Neutrophil (primary cell): ENCODE measurements around the gene SIGMAR1.
A peak's percentile ranks its signal among the peaks of the same experiment; 100 is the strongest.

Experiments
- H3K27ac ChIP-seq: fragments of 200-600 bp; sonication (generic); 2 replicates; pipeline ENCODE4 v1.5.1; 2016; ENCODE audit warnings: mild to moderate bottlenecking, moderate library complexity
- H3K27me3 ChIP-seq: fragments of 200-600 bp; sonication (generic); 2 replicates; pipeline ENCODE4 v1.6.0; 2016; ENCODE audit warnings: mild to moderate bottlenecking
- H3K36me3 ChIP-seq: fragments of 200-600 bp; sonication (generic); 2 replicates; pipeline ENCODE4 v1.5.1; 2017
- H3K4me1 ChIP-seq, 2 experiments: fragments of 200-600 bp in 1 of 2; sonication (generic) in 1 of 2; 1 replicate in 1 of 2; 2 replicates in 1 of 2; pipeline versions ENCODE4 v1.5.1 to v1.6.1; 2013 to 2016; ENCODE audit warnings: low read depth in 1 of 2, low read length in 1 of 2, mild to moderate bottlenecking in 1 of 2, moderate library complexity in 1 of 2; ENCODE audit not compliant: control insufficient read depth in 1 of 2, insufficient read depth in 1 of 2
- H3K4me3 ChIP-seq, 2 experiments: fragments of 200-600 bp in 1 of 2; sonication (generic) in 1 of 2; 1 replicate in 1 of 2; 2 replicates in 1 of 2; pipeline ENCODE4 v1.5.1; 2013 to 2016; ENCODE audit warnings: low read depth in 1 of 2, low read length in 1 of 2, mild to moderate bottlenecking in 1 of 2, moderate library complexity in 1 of 2
- H3K9me3 ChIP-seq: fragments of 200-600 bp; sonication (generic); 2 replicates; pipeline ENCODE4 v1.5.1; 2016
- CTCF ChIP-seq: fragments of 200-600 bp; sonication (generic); IDR thresholded peaks from 2 replicates; pipeline ENCODE4 v1.5.1; 2016; ENCODE audit warnings: antibody characterized with exemption

SIGMAR1 gene

DNA sequence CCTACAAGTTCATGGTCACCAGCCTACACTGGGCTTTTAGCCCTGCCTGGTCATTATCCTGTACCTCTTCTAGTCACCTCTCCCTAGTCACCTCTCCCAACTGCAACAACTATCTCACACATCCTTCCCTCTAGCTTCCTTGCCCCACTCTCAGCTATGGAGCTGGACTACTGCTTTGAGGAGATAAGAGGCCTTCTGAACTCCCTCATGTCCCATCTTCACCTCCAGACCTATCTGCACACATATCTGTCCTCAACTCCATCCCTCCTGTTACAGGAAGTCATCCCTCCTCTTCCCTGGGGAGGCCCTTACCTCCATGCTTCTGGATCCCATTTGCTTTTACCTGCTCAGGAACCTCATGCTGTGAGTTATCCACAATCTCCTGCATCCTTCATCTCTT, 31.4 kb downstream of the SIGMAR1 start:
- no peak for TF ChIP-seq CTCF
- Histone ChIP-seq H3K36me3 (no peaks in the 10 kb centered on the region), H3K4me3 (no peak overlapping the region), H3K27ac (no peak overlapping the region), H3K9me3 (no peaks in the 10 kb centered on the region), H3K4me1 (peaks cover 3 to 7% of the 10 kb centered on the region in 2 experiments), H3K27me3 (peaks cover 40% of the 10 kb centered on the region)

DNA sequence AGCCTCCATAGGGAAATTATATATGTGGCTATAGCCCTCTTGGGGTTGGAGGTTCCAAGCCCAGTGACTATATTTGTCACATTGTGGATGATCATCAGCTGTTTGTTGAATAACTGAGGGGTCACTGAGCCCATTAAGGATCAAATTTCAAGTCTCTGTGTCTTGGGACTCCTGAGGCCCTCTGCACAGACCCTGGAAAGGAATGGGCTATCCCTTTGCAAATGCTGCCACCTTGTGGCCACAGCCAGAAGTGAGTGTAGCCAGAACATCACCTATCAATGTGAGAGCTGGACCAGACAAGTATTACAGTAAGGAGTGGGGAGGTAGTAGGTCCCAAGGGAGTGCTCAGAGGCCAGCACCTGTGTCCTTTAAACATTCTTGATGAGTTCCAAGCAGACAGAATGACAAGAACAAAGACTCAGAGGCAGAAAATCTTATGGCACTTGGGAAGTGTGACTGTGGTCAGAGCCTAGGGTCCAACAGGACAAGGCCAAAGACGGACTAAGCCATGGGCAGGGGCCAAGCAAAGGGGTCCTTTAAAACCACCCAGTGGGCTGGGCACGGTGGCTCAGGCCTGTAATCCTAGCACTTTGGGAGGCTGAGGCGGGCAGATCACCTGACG, 33.9 kb downstream of the SIGMAR1 start:
- peaks cover 62% of the 10 kb centered on the region for H3K27me3 ChIP-seq
- no peak overlapping the region for H3K27ac ChIP-seq
- H3K4me1 ChIP-seq = no peaks in the 10 kb centered on the region
- H3K9me3 ChIP-seq = no peaks in the 10 kb centered on the region
- TF ChIP-seq CTCF = peak; percentile 88
- H3K36me3 ChIP-seq = no peaks in the 10 kb centered on the region
- H3K4me3 ChIP-seq = no peak overlapping the region

DNA sequence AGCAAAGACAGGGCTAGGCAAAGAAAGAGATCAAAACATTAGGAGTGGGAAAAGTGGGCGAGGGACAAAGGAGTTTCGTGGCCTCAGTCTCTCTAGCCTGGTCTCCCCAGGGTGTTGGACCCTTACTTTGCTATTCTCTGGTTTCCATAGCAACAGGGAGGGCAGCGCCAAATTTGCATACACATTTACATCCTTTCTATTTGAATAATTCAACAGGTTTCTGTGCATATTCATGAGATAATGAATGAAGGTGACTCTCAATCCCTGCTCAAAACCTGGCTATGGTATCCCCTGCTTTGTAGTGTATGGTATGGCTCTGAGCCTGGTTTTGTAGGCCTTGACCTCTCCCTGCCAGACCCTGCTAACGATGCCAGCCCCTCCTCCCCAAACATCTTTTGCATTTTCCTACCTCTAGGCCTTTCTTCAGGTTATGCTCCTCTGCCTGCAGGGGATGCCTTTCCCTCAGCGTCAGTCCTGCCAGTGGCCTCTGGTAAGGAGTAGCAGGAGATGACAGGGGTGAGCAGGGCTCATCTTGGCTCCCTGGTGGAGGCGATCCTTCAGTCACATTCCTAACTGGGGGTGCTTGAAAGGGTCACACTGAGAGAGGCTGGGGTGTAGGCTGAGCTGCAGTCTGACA, 35.5 kb downstream of the SIGMAR1 start:
- H3K4me3 ChIP-seq = no peak overlapping the region
- no peak overlapping the region for H3K27ac ChIP-seq
- H3K27me3 ChIP-seq = peaks cover 63% of the 10 kb centered on the region
- no peaks in the 10 kb centered on the region for H3K36me3 ChIP-seq
- TF ChIP-seq CTCF = no peak
- H3K4me1 ChIP-seq = no peaks in the 10 kb centered on the region
- H3K9me3 ChIP-seq = no peaks in the 10 kb centered on the region

- Histone ChIP-seq H3K27me3 (peaks cover 64% of the 10 kb centered on the region), H3K4me3 (no peak overlapping the region), H3K9me3 (no peaks in the 10 kb centered on the region), H3K36me3 (no peaks in the 10 kb centered on the region), H3K4me1 (no peaks in the 10 kb centered on the region), H3K27ac (no peak overlapping the region)
- TF ChIP-seq CTCF = no peak
Observed at GRCh38 chr9:34600908-34601307, 36.7 kb downstream of the SIGMAR1 start.

DNA sequence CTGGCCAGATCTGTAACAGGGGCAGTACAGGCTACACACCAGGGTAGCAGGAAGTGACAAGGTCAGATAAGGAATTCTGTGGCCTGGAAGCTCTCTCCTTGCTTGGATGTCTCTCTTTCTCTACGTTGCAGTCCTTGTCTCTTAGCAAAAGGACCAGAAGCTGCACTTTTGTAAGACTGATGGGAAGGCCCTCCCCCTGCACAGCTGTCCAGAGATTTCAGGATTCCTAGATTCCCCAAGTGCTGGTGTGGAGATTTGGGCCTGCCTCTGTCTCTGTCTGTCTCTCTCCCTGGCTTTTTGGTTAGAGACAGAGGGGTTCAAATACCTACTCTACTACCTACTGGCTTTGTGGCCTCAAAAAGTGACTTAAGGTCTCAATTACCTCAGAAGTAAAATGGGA, 38.0 kb downstream of the SIGMAR1 start:
- Histone ChIP-seq H3K4me3 (no peak overlapping the region), H3K27me3 (peaks cover 61% of the 10 kb centered on the region), H3K27ac (no peak overlapping the region), H3K36me3 (no peaks in the 10 kb centered on the region), H3K9me3 (no peaks in the 10 kb centered on the region), H3K4me1 (no peaks in the 10 kb centered on the region)
- no peak for TF ChIP-seq CTCF
